ENCODE data around the gene GSE1.

Gene GSE1

DNA sequence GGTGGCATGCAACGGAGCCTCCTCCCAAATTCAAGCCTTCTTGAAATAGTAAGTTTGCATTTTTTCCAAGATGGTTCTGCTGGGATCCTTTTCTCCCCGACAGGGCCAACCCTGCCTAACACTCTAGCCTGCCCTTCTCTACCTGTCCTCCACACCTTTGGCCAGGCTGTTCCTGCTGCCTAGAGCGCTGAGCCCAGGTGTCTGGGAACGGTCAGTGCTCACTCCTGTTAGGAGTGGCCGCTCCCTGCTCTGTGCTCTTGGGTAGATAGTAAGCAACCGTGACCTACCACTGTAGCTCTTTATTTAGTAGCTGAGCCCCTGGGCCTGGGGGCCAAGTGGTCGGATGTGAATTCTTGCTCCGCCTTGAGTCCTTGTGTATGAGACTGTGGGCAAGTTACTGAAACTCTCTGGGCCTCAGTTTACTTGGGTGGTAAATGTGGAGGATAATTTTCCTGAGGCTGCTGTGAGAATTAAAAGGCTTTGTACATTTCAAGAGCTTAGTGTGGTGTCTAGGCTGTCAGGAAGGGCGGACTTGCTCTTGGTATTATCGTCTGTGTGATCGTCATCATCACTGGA, 44.0 kb upstream of the GSE1 start:
- H3K27ac ChIP-seq (ENCODE audit: low read depth, low read length): peak overlapping the region; percentile 41
- H3K4me1 ChIP-seq (ENCODE audit: control insufficient read depth in 1 of 2, insufficient read depth in 2 of 2, low read length in 2 of 2): peaks cover 59 to 82% of the 10 kb centered on the region in 2 donors

DNA sequence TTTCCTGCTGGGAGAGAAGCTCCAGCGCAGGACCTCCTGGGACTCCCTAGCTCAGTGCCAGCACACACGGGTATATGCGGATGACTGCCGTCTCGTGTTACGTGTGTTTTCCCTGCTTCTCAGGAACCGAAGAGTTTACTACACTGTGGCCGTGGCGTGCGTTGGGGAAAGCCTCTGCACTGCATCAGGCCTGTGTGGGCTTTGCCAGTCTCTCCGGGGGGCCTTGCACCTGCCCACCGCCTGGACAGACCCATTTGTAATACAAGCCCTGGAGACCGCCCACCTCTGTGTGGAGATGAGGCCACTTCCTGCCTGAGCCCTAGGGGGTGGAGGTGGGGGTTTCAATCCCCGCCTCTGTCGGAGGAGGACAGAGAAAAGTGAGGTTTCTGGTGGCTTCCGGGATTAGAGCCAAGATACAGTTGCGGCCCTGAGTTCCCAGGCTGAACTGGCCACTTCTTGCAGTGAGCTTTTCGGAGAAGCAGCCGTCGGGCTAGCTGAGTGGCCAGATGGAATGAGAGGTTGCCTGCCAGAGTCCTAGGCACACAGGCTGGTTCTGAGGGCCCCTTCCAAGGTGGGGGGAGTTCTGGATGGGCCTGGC, 43.4 kb upstream of the GSE1 start:
- peak overlapping the region; percentile 41 for H3K27ac ChIP-seq (ENCODE audit: low read depth, low read length)
- H3K4me1 ChIP-seq (ENCODE audit: control insufficient read depth in 1 of 2, insufficient read depth in 2 of 2, low read length in 2 of 2): peaks cover 65 to 83% of the 10 kb centered on the region in 2 donors
- peak overlapping the region; percentile 28 to 39 for H3K9ac ChIP-seq (ENCODE audit: low read depth in 1 of 2, low read length in 2 of 2)
- H3K4me3 ChIP-seq (ENCODE audit: low read depth in 1 of 2, low read length in 2 of 2): peak overlapping the region in 1 of 2 donors; percentile 23
- no peaks in the 10 kb centered on the region for H3K27me3 ChIP-seq (ENCODE audit: control insufficient read depth in 1 of 2, insufficient read depth in 2 of 2, low read length in 2 of 2)
- no peaks in the 10 kb centered on the region for H3K9me3 ChIP-seq (ENCODE audit: control insufficient read depth in 1 of 2, low read length in 2 of 2)
- no peaks in the 10 kb centered on the region for H3K36me3 ChIP-seq (ENCODE audit: control insufficient read depth in 1 of 2, insufficient read depth in 2 of 2, low read length in 2 of 2)

More for the DNA sequence above, 44.0 kb upstream of the GSE1 start:
- Histone ChIP-seq H3K9ac (ENCODE audit: low read depth in 1 of 2, low read length in 2 of 2) (peak overlapping the region in 1 of 2 donors; percentile 28), H3K27me3 (ENCODE audit: control insufficient read depth in 1 of 2, insufficient read depth in 2 of 2, low read length in 2 of 2) (no peaks in the 10 kb centered on the region), H3K36me3 (ENCODE audit: control insufficient read depth in 1 of 2, insufficient read depth in 2 of 2, low read length in 2 of 2) (no peaks in the 10 kb centered on the region), H3K9me3 (ENCODE audit: control insufficient read depth in 1 of 2, low read length in 2 of 2) (no peaks in the 10 kb centered on the region), H3K4me3 (ENCODE audit: low read depth in 1 of 2, low read length in 2 of 2) (peak overlapping the region in 1 of 2 donors; percentile 20)

DNA sequence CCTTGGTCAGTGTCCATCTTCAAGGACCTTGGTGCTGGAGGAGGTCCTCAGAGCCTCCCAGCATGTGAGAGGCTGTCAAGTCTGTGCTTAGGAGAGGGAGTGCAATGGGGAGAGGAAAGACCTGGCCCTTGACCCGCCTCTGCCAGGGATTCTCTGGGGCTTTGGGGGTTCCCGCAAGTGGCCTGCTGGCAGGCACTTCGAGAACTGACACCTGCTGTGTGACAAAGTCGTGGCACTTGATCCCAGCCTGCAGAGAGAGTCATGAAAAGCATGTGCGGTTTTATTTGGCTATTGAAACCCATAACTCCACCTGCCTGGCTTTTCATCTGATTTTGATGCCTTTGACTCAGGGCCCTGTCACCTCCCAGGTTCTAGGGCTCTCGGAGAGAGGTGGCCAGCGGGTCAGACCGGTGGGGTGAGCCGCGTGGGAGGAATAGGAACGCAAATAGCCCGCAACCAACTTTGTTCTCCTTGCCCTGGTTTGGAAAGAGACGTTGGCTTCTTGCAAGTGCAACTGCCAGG, 42.8 kb upstream of the GSE1 start:
- peak overlapping the region in 1 of 2 donors; percentile 23 for H3K4me3 ChIP-seq (ENCODE audit: low read depth in 1 of 2, low read length in 2 of 2)
- H3K27me3 ChIP-seq (ENCODE audit: control insufficient read depth in 1 of 2, insufficient read depth in 2 of 2, low read length in 2 of 2): no peaks in the 10 kb centered on the region
- no peak overlapping the region for H3K27ac ChIP-seq (ENCODE audit: low read depth, low read length)

DNA sequence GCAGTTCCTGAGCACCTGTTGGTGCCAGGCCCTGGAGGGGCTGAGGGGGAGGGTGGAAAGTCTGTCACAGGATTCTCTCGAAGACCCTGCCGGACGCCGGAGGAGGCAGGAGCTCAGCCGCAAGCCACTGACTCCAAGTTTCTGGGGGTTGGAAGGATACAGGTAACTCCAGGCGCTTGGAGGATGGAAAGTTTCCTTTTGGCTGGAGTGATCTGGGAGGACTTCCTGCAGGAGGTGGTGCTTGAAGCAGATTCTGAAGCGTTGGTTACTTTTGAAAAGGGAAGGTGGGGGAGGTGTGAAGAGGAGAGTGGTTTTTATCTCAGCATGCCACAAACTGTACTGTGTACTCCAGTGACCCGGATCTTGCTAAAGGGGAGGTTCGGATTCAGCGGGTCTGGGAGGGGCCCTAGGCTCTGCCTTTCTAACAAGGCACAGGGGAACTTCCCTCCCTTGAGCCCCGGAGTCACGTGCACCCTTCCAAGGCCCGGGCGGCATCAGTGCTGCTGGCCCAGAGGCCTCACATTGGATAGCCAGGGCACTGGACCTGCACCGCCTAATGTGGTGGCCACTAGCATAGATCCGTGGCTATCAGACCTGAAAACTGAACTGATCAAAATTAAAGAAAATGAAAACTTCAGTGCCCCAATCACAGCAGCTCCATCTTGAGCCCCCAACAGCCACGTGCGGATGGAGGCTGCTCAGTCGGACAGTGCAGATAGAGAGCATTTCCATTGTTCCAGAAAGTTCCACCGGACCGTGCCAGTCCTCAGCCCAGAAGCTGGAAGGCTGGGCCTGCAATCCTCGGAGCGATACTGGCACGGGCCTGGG, 42.2 kb upstream of the GSE1 start:
- Histone ChIP-seq H3K4me1 (ENCODE audit: control insufficient read depth in 1 of 2, insufficient read depth in 2 of 2, low read length in 2 of 2) (peaks cover 73 to 88% of the 10 kb centered on the region in 2 donors), H3K9ac (ENCODE audit: low read depth in 1 of 2, low read length in 2 of 2) (peak overlapping the region in 1 of 2 donors; percentile 18), H3K4me3 (ENCODE audit: low read depth in 1 of 2, low read length in 2 of 2) (peak overlapping the region in 1 of 2 donors; percentile 23), H3K27me3 (ENCODE audit: control insufficient read depth in 1 of 2, insufficient read depth in 2 of 2, low read length in 2 of 2) (no peaks in the 10 kb centered on the region), H3K27ac (ENCODE audit: low read depth, low read length) (no peak overlapping the region), H3K9me3 (ENCODE audit: control insufficient read depth in 1 of 2, low read length in 2 of 2) (no peaks in the 10 kb centered on the region), H3K36me3 (ENCODE audit: control insufficient read depth in 1 of 2, insufficient read depth in 2 of 2, low read length in 2 of 2) (no peaks in the 10 kb centered on the region)

More for the DNA sequence above, 42.8 kb upstream of the GSE1 start:
- Histone ChIP-seq H3K9ac (ENCODE audit: low read depth in 1 of 2, low read length in 2 of 2) (peak overlapping the region in 1 of 2 donors; percentile 39), H3K4me1 (ENCODE audit: control insufficient read depth in 1 of 2, insufficient read depth in 2 of 2, low read length in 2 of 2) (peaks cover 70 to 87% of the 10 kb centered on the region in 2 donors), H3K9me3 (ENCODE audit: control insufficient read depth in 1 of 2, low read length in 2 of 2) (no peaks in the 10 kb centered on the region), H3K36me3 (ENCODE audit: control insufficient read depth in 1 of 2, insufficient read depth in 2 of 2, low read length in 2 of 2) (no peaks in the 10 kb centered on the region)

DNA sequence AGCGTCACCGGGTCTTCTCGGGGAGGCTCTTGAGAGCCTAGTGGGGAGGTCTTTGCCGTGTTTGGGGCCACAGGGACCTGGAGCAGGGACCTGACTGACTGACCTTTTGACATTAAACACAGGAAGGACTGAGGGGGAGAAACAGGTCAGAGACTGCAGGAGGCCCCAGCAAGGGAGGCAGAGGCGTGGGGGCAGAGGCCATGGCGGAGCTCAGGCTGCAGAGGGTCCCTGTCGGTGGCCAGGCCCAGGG, 41.6 kb upstream of the GSE1 start:
- no peaks in the 10 kb centered on the region for H3K36me3 ChIP-seq (ENCODE audit: control insufficient read depth in 1 of 2, insufficient read depth in 2 of 2, low read length in 2 of 2)
- H3K27me3 ChIP-seq (ENCODE audit: control insufficient read depth in 1 of 2, insufficient read depth in 2 of 2, low read length in 2 of 2): no peaks in the 10 kb centered on the region
- H3K4me3 ChIP-seq (ENCODE audit: low read depth in 1 of 2, low read length in 2 of 2): no peak overlapping the region
- no peak overlapping the region for H3K27ac ChIP-seq (ENCODE audit: low read depth, low read length)
- peak overlapping the region in 1 of 2 donors; percentile 18 for H3K9ac ChIP-seq (ENCODE audit: low read depth in 1 of 2, low read length in 2 of 2)
- peaks cover 73 to 88% of the 10 kb centered on the region in 2 donors for H3K4me1 ChIP-seq (ENCODE audit: control insufficient read depth in 1 of 2, insufficient read depth in 2 of 2, low read length in 2 of 2)
- no peaks in the 10 kb centered on the region for H3K9me3 ChIP-seq (ENCODE audit: control insufficient read depth in 1 of 2, low read length in 2 of 2)

DNA sequence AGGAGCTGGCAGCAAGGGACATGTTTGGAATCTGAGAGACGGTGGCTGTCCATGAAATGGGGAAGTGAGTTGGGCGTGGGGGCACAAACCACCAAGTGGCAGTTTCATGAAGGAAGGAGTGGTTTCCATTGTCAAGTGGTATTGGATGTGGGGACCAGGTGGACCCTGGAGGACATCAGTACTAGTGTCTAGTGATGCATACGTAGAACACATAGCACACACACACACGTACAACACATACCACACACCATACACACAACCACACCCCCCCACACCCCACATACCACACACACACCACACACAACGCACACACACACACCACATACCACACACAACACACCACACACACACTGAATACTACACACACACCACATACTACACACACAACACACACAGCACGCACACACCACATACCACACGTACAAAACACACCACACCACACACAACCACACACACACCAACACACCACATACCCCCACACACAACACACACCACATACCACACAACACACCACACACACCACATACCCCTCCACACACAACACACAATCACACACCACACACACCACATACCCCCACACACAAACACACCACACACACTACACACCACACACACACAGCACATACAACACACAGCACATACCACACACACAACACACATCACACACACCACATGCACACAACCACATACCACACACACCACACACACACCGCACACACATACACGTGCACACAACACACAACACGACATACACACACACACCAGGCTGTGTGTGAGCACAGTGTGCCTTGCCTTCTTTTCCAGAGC, 41.1 kb upstream of the GSE1 start:
- Histone ChIP-seq H3K27me3 (ENCODE audit: control insufficient read depth in 1 of 2, insufficient read depth in 2 of 2, low read length in 2 of 2) (no peaks in the 10 kb centered on the region), H3K4me1 (ENCODE audit: control insufficient read depth in 1 of 2, insufficient read depth in 2 of 2, low read length in 2 of 2) (peaks cover 75 to 89% of the 10 kb centered on the region in 2 donors), H3K9ac (ENCODE audit: low read depth in 1 of 2, low read length in 2 of 2) (peak overlapping the region in 1 of 2 donors; percentile 7), H3K36me3 (ENCODE audit: control insufficient read depth in 1 of 2, insufficient read depth in 2 of 2, low read length in 2 of 2) (no peaks in the 10 kb centered on the region), H3K4me3 (ENCODE audit: low read depth in 1 of 2, low read length in 2 of 2) (no peak overlapping the region), H3K9me3 (ENCODE audit: control insufficient read depth in 1 of 2, low read length in 2 of 2) (no peaks in the 10 kb centered on the region), H3K27ac (ENCODE audit: low read depth, low read length) (no peak overlapping the region)

DNA sequence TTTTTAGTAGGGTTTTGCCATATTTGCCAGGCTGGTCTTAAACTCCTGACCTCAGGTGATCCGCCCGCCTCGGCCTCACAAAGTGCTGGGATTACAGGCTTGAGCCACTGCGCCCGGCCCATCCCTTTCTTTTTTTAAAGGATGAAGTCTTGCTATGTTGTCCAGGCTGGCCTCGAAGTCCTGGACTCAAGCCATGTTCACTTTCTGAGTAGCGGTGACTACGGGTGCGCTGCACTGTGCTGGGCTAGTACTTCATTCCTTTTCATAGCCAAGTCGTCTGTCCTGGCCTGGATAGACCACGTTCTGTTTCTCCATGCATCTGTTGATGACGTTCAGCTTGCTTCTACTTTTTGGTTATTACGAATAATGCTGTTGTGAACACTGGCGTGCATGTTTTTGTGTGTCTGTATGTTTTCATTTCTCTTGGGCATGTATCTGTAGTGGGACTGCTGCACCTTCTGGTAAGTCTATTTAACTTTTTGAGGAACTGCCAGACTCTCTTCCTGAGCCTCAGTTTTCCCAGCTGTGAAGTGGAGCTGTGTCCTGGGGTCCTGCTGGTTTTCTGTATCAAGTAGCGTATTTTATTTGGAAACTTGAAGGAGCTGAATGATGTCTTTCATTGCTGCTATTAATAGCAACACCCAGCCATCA, 40.0 kb upstream of the GSE1 start:
- peaks cover 77 to 89% of the 10 kb centered on the region in 2 donors for H3K4me1 ChIP-seq (ENCODE audit: control insufficient read depth in 1 of 2, insufficient read depth in 2 of 2, low read length in 2 of 2)
- H3K36me3 ChIP-seq (ENCODE audit: control insufficient read depth in 1 of 2, insufficient read depth in 2 of 2, low read length in 2 of 2): no peaks in the 10 kb centered on the region
- H3K9ac ChIP-seq (ENCODE audit: low read depth in 1 of 2, low read length in 2 of 2): no peak overlapping the region
- no peaks in the 10 kb centered on the region for H3K9me3 ChIP-seq (ENCODE audit: control insufficient read depth in 1 of 2, low read length in 2 of 2)
- no peak overlapping the region for H3K4me3 ChIP-seq (ENCODE audit: low read depth in 1 of 2, low read length in 2 of 2)
- H3K27me3 ChIP-seq (ENCODE audit: control insufficient read depth in 1 of 2, insufficient read depth in 2 of 2, low read length in 2 of 2): no peaks in the 10 kb centered on the region
- H3K27ac ChIP-seq (ENCODE audit: low read depth, low read length): no peak overlapping the region

DNA sequence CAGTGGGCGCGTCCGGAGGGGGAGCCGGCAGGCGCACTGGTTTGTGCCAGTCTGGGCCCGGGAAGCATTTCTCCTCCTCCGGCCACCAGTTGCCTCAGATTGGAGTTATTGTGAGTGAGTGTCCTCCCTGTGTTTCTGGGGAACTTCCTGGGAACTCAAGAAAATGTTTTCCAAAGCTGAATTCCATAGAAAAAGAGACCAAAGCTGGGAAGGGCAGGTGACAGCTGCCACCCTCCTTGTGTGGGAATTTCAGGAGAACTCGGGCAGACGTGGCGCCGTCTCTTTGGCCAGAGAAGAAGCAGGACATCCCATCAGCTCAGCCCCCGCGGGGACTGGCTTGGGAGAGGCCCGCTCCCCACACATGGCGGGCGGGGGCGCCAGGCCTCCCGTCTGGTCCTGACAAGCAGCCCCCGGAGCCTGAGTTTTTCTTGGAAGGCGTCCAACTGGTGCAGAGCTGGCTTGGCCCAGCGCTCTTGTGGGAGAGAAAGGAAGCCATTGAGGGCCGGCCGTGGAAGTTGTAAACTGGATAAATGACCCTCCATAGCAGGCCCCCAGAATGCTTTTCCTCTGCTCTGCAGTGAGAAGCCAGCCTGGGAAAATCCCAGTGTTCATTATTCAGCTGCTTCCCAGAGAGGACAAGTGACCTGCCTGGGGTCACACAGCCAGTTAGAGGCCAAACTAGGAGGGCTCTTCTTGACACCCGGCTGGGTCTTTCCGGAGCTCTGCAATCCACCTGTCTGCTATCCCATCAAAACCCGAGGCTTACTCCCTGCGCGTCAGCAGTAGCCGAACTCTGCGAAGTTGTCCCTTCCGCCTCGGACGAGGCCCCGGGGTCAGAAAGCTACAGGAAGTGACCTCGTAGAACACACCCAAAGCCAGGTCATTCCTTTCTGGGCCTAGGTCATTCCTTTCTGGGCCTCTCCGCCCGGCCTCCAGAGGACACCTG, 39.2 kb upstream of the GSE1 start:
- no peak overlapping the region for H3K9ac ChIP-seq (ENCODE audit: low read depth in 1 of 2, low read length in 2 of 2)
- H3K4me1 ChIP-seq (ENCODE audit: control insufficient read depth in 1 of 2, insufficient read depth in 2 of 2, low read length in 2 of 2): peaks cover 72 to 88% of the 10 kb centered on the region in 2 donors

More for the DNA sequence above, 39.2 kb upstream of the GSE1 start:
- Histone ChIP-seq H3K27me3 (ENCODE audit: control insufficient read depth in 1 of 2, insufficient read depth in 2 of 2, low read length in 2 of 2) (no peaks in the 10 kb centered on the region), H3K4me3 (ENCODE audit: low read depth in 1 of 2, low read length in 2 of 2) (no peak overlapping the region), H3K36me3 (ENCODE audit: control insufficient read depth in 1 of 2, insufficient read depth in 2 of 2, low read length in 2 of 2) (no peaks in the 10 kb centered on the region), H3K27ac (ENCODE audit: low read depth, low read length) (peak overlapping the region; percentile 34), H3K9me3 (ENCODE audit: control insufficient read depth in 1 of 2, low read length in 2 of 2) (no peaks in the 10 kb centered on the region)

Measured in duodenal mucosa (tissue), 2 donors.